ENCODE data around the gene POLR2J. TPM values are rescaled to one million over a fixed set of nuclear protein-coding genes. Genes with fewer than 3 reads are reported as not detected.
"Not testable (repeated sequence)": the region's sequence is repeated elsewhere in the genome, so short reads cannot be mapped to it uniquely, and the experiment has no call there.

The POLR2J gene
- polyA plus RNA-seq, 1 donor from 2014 or later, result 111 TPM

DNA sequence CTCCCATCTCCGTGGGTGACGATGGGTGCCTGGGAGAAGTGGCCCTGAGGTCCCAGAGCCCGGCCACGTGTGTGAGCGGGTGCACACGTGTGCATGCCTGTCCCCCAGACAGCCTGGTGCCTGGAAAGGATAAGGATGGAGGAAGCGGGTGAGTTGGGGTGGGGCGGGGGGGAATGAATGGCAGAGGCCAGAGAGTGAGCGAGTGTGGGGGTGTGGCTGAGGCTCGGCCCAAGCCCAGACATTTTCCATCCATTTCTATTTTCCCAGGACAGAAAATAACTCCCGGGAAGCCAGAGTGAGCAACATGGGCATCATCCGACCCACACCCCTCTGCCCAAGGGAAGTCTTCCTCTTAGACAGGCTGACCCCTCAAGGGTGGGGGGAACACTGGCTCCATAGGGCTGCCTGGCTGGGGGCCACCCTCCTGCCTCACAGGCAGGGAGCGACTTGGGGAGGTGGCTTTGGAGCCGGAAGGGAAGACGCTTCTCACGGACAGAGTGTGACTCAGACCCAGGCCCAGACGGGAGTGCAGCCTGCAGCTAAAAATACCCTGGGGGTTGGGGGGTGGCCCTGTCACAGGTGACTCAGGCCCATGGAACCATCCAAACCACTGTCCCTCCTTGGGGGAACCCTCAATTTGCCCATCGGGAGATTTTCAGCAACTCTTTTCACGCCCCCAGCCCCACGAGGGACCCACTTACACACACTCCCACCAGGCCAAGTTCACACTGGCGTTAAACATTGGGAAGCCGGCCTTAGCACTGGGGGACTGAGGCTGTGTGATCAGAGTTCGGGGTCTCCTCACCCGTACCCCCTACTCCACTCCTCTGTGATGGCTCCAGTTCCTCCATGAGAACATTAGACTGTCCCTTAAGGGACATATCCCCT is 26.8 kb upstream of the POLR2J start:
- not testable (repeated sequence) for H3K27ac Mint-ChIP-seq, H3K9me3 Mint-ChIP-seq, H3K4me1 Mint-ChIP-seq, H3K4me3 Mint-ChIP-seq, H3K36me3 Mint-ChIP-seq, H3K27me3 Mint-ChIP-seq

DNA sequence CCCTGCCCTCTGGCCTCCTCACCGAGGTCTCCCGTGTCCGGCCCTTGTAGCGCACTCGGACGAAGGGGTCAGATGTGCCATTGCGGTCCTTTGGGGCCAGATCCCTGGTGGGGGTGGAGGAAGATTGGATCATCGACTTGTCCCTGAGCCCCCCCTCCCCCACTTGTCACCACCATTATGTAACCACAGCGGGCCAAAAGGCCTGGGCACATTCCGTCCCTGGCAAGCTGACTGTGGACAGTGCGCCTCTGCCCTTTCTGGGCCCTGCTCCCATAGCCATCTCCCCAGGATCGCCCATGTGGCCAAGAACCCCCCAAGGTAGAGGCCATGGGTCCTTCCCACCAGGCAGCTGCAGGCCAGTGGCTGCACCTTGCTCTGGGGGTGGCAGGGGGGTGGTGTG is 24.4 kb upstream of the POLR2J start:
- not testable (repeated sequence) for H3K4me1 Mint-ChIP-seq, H3K36me3 Mint-ChIP-seq, H3K4me3 Mint-ChIP-seq, H3K27ac Mint-ChIP-seq, H3K27me3 Mint-ChIP-seq, H3K9me3 Mint-ChIP-seq

- H3K9me3 Mint-ChIP-seq, H3K4me3 Mint-ChIP-seq, H3K27ac Mint-ChIP-seq, H3K27me3 Mint-ChIP-seq, H3K36me3 Mint-ChIP-seq, H3K4me1 Mint-ChIP-seq: not testable (repeated sequence)
These were observed 19.6 kb upstream of the POLR2J start for GRCh38 chr7:102498321-102498720.

DNA sequence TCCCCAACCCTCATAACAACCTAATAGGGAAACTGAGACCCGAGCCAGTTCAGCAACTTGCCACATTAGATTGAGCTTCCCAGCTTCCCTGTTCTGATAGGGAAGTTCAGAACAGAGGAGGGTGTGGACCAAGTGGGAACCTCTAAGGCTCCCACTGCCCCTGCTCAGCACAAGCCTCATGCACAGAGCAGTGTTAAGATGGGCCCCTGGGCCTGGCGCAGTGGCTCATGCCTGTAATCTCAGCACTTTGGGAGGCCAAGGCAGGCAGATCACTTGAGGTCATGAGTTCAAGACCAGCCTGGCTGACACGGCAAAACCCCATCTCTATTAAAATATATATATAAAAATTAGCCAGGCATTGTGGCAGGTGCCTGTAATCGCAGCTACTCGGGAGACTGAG is 18.6 kb upstream of the POLR2J start:
- not testable (repeated sequence) for H3K27ac Mint-ChIP-seq, H3K9me3 Mint-ChIP-seq, H3K27me3 Mint-ChIP-seq, H3K4me3 Mint-ChIP-seq, H3K4me1 Mint-ChIP-seq, H3K36me3 Mint-ChIP-seq

DNA sequence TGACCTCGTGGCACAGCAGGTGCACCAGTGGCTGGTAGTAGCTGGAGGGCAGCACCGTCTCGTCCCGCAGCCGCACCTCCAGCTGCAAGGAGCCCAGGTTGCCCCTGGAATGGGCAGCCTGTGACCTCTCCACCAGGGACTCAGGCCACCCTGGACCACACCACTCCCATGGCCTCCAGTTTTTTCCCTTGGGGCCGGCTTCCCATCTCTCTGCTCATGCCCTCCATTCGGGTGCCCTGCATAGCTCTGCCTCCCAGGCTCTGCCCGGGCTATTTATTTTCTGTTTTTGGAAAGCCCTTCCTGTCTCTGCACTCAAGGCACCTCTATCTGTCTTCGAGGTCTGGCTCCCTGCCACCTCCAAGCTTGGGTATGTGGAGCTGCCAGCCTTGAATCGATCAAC is 18.1 kb upstream of the POLR2J start:
- not testable (repeated sequence) for H3K4me3 Mint-ChIP-seq, H3K27me3 Mint-ChIP-seq

GRCh38 chr7:102494473-102495149 is 15.9 kb upstream of the POLR2J start:
- H3K9me3 Mint-ChIP-seq, H3K36me3 Mint-ChIP-seq, H3K4me3 Mint-ChIP-seq, H3K4me1 Mint-ChIP-seq, H3K27ac Mint-ChIP-seq, H3K27me3 Mint-ChIP-seq: not testable (repeated sequence)

More for the DNA sequence above, 18.1 kb upstream of the POLR2J start:
- not testable (repeated sequence) for H3K27ac Mint-ChIP-seq, H3K9me3 Mint-ChIP-seq, H3K36me3 Mint-ChIP-seq, H3K4me1 Mint-ChIP-seq

GRCh38 chr7:102494026-102494425 is 15.3 kb upstream of the POLR2J start:
- H3K4me3 Mint-ChIP-seq, H3K27ac Mint-ChIP-seq, H3K36me3 Mint-ChIP-seq, H3K9me3 Mint-ChIP-seq, H3K4me1 Mint-ChIP-seq, H3K27me3 Mint-ChIP-seq: not testable (repeated sequence)

DNA sequence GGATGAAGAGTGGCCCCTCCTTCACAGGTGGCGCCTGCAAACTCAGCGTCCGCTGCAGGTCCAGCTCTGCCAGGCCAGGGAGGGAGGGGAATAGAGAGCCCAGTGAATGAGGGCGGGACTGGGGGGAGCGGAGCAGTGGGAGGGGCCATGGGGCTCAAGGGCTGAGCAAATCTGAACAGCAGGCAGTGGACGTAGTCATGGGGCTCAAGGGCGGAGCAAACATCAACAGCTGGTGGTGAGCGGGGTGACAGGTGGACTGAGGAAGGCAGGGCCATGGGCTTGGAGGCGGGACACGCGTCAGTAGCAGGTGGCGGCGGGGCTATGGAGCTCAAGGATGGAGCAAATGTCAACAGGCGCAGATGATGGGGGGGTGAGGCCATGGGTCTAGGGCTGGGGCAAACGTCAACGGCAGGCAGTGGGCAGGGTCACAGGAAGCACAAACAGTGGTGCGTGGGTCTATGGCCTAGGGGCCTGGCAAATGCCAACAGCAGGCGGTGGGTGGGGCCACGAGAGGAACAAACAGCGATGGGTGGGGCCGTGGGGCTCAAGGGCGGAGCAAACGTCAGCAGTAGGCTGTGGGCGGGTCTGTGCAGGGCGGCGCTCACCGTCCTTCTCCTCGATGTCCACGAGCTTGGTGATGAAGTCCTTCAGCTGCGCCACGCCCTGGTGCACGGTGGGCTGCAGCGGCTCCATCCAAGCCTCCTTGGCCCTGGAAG is 14.7 kb upstream of the POLR2J start:
- not testable (repeated sequence) for H3K9me3 Mint-ChIP-seq, H3K4me1 Mint-ChIP-seq, H3K4me3 Mint-ChIP-seq, H3K27ac Mint-ChIP-seq, H3K27me3 Mint-ChIP-seq, H3K36me3 Mint-ChIP-seq

DNA sequence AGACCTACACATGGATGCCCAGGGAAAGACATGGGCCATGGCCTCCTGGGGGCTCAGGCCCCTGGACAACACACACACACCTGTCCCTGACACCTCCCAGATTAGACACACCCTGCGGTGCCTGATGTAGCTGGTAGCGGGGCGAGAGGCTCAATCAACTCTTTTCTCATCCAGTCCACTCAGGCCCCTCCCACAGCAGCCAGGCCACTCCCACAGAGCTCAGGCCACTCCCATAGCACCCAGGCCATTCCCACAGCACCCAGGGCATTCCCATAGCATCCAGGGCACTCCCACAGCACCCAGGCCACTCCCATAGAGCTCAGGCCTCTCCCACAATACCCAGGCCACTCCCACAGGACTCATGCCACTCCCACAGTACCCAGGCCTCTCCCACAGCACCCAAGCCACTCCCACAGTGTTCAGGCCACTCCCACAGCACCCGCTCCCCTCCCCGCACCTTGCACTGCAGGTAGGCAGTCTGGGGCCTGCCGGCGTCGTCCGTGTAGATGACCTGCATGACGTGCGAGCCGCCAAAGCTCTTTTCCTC is 11.9 kb upstream of the POLR2J start:
- H3K9me3 Mint-ChIP-seq, H3K36me3 Mint-ChIP-seq, H3K4me3 Mint-ChIP-seq, H3K27ac Mint-ChIP-seq, H3K4me1 Mint-ChIP-seq, H3K27me3 Mint-ChIP-seq: not testable (repeated sequence)

DNA sequence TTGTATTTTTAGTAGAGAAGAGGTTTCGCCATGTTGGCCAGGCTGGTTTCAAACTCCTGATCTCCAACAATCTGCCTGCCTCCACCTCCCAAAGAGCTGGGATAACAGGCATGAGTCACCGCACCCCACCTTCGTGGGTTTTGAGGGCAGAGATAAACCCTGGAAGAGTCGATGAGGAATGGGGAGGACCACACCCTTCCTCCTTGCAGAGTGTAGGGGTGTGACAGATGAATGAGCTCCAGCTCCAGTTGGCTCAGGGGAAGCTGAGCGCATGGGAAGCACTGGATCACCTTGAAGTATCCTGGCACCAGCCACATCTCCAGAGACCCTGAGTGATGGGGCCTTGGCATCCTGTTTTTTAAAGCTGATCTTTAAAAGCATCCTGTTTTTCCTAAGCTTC is 5.6 kb upstream of the POLR2J start:
- H3K36me3 Mint-ChIP-seq, H3K27me3 Mint-ChIP-seq, H3K9me3 Mint-ChIP-seq, H3K27ac Mint-ChIP-seq, H3K4me1 Mint-ChIP-seq, H3K4me3 Mint-ChIP-seq: not testable (repeated sequence)

DNA sequence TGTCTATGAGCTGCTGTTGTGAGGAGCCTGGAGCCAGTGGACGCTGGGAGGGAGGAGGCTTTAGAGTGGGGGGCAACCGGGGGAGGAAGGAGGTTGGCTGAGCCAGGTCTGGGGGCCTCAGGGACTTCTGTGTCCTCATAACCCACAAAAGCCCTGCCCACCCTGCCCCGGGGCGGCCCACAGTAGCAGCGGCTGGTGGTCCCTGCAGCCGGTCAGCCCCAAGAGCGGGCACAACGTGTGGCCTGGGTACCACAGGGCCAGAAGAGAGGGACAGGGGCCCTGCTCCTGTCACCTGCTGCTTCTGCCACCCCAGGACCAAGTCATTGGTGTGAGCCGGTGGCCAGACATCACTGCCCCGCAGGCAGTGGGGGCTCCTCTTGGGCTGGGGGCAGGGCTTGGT is 3.2 kb upstream of the POLR2J start:
- not testable (repeated sequence) for H3K4me1 Mint-ChIP-seq, H3K36me3 Mint-ChIP-seq, H3K4me3 Mint-ChIP-seq, H3K27ac Mint-ChIP-seq, H3K27me3 Mint-ChIP-seq, H3K9me3 Mint-ChIP-seq

GRCh38 chr7:102479982-102480637 is 1.4 kb upstream of the POLR2J start:
- H3K27ac Mint-ChIP-seq, result peak overlapping the region in 1 of 3 donors; percentile 59
- H3K4me1 Mint-ChIP-seq, H3K27me3 Mint-ChIP-seq, H3K36me3 Mint-ChIP-seq, H3K9me3 Mint-ChIP-seq: not testable (repeated sequence)
- H3K4me3 Mint-ChIP-seq, result peak overlapping the region in 1 of 4 donors; percentile 76

DNA sequence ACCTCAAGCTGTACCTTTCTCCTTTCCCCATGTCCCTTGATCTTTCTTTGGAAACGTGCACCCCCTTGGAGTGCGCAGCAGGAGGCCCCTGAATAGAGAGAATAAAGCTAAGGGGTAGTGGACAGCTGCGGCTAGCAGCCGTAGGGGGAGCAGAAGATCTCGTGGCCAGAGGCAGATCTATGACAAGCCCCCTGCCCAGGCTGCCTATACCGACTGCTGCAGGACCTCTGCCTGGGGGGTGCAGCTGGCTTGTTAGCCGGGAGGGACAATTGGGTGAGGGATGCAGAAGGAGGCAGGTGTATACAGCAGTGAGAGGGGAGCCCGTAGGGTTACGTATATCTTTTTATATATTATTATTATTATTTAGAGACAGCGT is 475 bp upstream of the POLR2J start:
- H3K36me3 Mint-ChIP-seq, result not testable (repeated sequence)

DNA sequence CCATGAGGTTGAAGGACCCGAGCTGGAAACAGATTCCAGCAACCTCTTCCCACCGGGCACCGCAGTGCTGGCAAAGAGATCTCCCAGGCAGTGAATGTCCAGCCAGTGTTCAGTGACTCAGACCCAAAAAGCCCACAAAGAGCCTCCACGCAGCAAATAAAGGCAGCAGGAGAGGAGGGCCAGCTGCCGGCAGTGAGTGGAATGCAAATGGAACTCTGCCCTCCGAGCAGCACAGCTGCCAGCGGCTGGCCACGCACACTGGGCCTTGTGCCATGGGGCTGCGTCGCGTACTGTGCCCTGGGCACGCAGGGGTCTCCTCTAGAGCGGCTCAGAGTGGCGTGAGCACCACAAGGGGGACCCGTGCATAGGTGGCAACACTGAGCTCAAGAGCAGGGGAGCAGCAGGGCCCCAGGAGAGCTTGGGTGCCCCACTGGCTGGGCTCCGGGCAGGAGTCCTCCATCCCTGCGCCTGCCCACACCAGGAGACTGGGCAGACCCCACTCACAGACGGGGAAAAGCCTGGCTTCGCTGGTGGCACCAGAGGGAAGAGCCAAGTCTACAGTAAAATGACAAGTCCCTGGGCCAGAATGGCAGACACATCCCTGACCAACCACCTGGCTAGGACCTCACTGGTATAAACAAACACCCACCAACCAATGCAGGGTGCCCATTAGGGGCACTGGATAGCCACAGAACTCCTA is 3.8 kb downstream of the POLR2J start:
- H3K36me3 Mint-ChIP-seq, result not testable (repeated sequence)

More for the DNA sequence above, 475 bp upstream of the POLR2J start:
- not testable (repeated sequence) for H3K4me1 Mint-ChIP-seq, H3K27me3 Mint-ChIP-seq, H3K4me3 Mint-ChIP-seq, H3K9me3 Mint-ChIP-seq, H3K27ac Mint-ChIP-seq

DNA sequence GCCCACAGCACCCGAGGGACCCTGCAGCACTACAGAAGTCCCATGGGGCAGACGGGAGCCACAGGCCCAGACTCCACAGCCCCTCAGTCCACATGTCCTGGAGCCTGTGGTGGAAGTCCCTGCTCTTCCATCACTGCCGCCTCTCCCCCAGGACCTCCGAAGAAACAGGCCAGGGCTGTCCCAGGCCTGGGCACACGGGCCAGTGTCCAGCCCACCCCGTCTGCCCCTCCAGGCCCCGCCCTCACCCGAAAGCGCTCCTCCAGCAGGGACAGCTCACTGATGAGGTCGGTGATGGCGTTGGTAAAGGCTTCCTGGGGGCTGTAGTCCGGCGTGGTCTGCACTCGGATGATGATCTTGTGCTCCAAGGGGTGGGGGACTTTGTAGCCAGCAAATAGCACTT is 4.6 kb downstream of the POLR2J start:
- not testable (repeated sequence) for H3K4me1 Mint-ChIP-seq, H3K4me3 Mint-ChIP-seq, H3K36me3 Mint-ChIP-seq, H3K27ac Mint-ChIP-seq, H3K9me3 Mint-ChIP-seq, H3K27me3 Mint-ChIP-seq

More for the DNA sequence above, 3.8 kb downstream of the POLR2J start:
- not testable (repeated sequence) for H3K27me3 Mint-ChIP-seq, H3K9me3 Mint-ChIP-seq, H3K4me1 Mint-ChIP-seq, H3K27ac Mint-ChIP-seq, H3K4me3 Mint-ChIP-seq

Measured in IgD-negative memory B cell (primary cell).